SIG-M5 treated with dmso at 0.1 percent for 504 hours (cell line): ENCODE data around the gene VTI1B.
A peak's percentile ranks its signal among the peaks of the same experiment; 100 is the strongest.
"Not testable (repeated sequence)": the region's sequence is repeated elsewhere in the genome, so short reads cannot be mapped to it uniquely, and the experiment has no call there.

Experiments used
- DNase-seq: peaks from one replicate; lab custom pipeline; 2025; ENCODE audit not compliant: unreplicated experiment; lab: John Stamatoyannopoulos, UW

VTI1B gene

DNA sequence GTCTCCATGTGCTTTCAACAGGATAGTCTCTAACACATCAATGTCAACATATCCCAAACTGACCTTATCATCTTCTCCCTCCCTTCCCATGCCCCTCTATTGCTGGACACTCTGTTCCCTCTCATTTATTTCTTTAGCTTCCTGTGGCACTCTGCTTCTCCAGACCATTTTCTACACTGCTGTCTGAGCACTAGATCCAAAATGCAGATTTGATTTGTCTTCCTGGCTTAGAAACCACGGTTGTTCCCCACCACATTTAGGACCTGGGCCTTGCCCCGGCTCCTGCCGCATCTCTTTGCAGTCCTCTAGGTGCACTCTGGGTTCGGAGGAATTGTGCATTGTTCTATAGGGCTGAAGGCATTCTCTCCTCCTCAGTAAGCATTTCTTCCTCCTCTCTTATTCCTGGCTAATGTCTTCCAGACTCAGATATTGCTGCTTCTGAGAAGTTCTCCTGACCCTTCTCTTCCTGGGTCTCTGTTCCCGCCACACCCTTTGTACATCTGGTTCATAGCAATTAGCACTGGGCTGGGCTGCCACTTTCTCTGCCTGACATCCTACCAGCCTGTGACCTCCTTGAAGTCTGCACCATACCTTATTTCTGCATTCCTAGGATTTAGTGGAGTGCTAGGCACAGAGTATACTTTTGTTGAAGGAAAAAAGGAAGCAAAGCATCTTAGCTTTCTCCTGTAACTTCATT lies 40.8 kb downstream of the VTI1B start:
- no peak for DNase-seq

DNA sequence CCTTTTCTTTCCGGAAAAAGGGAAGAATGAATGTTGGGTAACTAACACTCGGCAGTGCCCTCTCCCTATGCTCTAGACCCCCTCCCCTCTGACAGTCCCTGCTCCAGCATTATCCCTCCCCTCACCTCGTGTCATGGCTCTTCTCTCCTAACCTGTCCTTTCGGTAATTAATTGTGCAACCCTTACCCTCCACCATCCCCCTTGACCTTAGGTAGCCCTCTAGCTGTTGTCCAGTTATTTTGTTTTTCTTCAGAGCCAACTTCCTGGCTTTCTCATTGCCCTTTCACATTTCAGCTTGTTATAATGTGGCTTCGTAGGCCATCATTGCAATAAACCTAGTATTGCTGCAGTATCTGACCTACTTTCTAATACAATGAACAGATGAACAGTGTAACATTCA lies 43.5 kb downstream of the VTI1B start:
- no peak for DNase-seq

DNA sequence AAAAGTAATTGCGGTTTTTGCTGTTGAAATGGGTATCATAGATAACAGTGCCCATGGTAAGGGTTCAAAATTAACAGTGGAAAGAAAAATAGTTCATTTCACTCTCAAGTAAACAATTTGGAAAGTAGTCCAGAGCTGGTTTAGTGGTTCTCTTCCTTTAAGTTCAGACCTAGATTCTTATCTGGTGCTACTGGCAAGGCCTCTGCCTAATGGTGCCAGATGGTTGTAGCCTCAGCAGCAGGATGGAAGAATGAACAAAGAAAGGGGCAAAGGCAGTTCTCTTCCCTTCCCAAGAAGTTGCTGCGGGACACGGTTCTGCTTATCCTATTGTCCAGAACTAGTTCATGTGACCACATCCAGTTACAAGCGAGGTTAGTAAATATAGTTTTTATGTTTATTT lies 44.2 kb downstream of the VTI1B start:
- no peak for DNase-seq

DNA sequence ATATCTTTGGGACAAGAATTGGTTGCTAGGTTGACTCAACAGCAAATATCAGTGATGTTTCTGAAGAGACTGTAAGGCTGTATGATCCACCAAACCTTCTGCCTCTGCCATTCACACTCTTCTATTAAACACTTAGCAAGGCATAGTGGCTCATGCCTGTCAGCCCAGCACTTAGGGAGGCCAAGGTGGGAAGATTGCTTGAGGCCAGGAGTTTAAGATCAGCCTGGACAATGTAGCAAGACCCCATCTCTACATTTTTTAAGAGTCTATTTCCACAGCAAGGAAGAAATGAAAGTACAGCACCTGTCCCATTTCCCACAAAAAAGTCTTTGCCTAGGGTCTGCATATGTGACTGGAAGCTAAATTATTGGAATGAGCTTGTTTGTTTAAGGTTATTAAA lies 46.9 kb downstream of the VTI1B start:
- DNase-seq, result no peak

DNA sequence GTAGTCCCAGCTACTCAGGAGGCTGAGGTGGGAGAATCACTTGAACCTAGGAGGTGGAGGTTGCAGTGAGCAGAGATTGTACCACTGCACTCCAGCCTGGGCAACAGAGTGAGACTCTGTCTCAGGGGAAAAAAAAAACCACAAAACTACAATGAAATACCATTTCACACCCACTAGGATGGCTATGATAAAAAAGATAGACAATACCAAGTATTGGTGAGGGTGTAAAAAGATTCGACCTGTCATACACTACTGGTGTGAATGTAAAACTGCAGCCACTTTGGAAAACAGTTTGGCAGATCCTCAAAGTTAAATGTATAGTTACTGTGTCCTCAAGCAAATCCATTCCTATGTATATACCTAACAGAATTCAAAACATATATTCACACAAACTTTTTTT lies 48.3 kb downstream of the VTI1B start:
- DNase-seq, result not testable (repeated sequence)

DNA sequence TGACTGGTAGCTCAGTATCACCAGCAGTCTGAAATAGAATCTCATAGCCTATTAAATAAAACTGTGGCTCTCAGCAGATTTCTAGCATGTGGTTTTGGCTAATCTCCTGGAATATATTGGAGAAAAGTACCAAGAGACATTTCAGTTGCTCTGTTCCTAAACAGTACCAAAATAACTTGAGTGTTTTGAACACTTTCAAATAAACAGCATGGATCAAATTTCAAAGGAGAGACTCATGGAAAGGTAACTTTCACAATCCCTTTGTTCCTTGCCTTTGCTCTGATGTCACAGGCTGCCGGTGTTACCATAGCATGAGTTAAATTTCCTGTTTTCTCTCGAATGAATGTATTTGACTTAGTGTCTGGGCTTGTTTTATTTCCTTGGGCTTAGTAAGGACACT lies 51.3 kb downstream of the VTI1B start:
- DNase-seq, result no peak

DNA sequence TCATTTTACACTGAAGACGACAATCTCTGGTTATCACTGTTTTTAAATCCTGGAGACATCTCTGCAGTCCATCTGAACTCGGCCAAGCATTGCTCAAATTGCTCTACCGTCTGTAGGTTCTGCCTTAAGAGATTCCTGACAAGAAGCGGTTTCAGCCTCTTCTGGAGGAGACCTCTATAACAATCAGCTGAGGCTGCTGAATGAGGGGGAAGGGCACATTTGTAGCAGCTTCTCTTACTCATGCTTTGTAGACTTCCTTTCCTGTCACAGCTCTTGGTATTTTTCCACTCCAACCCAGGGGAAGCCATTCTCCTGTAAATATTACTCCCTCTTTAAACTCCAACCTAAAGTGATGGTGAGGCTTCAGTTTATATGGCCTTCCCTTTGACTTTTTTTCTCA lies 51.8 kb downstream of the VTI1B start:
- DNase-seq, result peak; percentile 20

DNA sequence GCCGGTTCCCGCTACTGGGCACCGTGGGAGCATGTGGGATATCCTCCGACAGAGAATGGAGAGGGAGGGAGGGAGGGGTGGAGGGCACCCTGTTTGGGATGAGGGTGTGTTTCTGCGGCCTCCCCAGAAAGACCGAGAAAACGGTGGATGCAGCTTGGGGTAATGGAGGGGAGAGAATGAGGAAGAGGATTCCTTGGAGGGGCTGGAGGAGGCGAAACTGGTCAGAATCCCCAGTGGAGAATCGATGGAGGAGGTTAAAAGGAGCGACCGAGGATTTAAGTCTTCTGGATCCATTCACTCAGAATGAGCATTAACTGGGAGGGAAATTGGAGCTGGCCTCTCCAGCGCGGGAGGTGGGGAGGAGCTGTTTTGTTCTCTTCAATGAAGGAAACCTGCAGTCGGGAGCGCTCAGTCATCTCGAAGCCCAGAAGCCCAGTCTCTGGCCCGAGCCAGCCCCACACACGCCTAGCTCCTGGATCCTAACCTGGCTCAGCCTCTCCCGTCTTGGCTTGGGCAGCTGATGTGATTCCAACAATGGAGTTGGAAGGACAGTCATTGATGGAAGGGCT lies 54.1 kb downstream of the VTI1B start:
- no peak for DNase-seq

DNA sequence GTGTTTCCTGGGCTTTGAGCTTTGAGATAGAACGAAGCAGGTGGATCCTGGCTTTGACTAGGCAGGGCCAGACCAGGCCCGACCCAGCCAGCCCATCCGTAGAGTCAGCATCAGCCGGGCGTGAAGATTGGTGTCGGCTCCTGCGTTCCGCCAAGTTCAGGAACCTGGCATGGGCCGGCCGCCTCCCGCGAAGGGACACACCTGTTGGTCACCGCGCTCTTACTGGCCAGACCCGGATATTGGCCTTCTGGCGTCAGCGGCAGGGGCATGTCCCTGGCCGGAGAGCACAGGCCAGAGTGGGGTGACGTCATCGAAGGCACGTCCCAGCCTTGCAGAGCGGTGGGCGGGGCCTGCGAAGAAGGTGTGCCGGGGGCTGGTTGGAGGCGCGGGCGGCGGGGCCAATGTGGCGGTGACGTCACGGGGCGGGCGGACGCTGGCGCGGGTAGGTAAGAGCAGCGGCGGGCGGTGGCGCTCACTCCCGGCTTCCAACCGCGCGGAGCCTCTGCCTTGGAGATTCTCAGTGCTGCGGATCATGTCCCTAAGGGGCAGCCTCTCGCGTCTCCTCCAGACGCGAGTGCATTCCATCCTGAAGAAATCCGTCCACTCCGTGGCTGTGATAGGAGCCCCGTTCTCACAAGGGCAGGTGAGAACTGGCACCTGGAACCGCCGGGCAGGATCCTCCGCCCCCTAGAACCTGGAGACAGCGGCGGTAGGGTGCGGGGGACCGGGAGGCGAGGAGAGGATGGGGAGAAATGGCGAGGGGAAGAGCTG lies 54.8 kb downstream of the VTI1B start, which contains the start of gene ARG2:
TSS of gene ARG2 (plus strand) at position 475 of the 771 bp plus-strand sequence. CDS start at position 533, 58 bp downstream.
- peak; percentile 87 for DNase-seq

DNA sequence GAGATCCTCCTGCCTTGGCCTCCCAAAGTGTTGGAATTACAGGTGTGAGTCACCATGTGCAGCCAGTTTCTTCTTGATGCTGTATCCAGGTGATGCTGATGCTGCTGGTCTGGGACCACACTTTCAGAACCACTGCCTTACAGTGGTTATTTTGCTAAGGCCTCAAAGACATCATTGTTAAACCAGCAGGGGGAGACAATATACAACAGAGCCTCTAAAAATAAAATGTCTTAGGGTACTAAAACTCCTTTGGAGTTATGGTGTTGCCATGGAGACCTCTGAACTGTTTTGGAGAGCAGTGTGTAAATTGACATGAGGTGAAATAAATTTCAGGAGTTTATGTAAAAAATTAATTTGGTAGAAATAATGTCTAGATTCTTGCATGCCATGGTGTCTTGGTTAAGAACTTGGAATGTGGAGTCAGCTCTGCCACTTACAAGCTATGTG lies 55.8 kb downstream of the VTI1B start:
- DNase-seq, result peak; percentile 80

DNA sequence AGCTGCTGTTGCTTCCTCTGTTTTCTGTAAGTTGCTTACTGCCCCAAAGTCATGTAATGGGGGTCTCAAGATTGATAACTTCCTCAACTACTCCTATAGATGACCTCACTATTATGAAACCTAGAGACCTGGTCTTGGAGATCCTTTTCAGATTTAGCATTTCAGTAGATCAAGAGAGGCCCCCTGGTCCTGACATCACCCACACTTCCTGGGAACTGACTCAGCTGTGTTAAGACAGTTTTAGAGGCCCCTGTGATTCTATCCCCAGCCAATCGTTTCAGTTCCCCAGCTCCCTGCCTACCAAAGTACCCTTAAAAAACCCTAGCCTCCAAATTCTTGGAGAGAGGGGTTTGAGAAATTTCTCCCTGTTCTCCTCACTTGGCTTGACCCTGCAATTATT lies 63.9 kb downstream of the VTI1B start:
- DNase-seq, result no peak

DNA sequence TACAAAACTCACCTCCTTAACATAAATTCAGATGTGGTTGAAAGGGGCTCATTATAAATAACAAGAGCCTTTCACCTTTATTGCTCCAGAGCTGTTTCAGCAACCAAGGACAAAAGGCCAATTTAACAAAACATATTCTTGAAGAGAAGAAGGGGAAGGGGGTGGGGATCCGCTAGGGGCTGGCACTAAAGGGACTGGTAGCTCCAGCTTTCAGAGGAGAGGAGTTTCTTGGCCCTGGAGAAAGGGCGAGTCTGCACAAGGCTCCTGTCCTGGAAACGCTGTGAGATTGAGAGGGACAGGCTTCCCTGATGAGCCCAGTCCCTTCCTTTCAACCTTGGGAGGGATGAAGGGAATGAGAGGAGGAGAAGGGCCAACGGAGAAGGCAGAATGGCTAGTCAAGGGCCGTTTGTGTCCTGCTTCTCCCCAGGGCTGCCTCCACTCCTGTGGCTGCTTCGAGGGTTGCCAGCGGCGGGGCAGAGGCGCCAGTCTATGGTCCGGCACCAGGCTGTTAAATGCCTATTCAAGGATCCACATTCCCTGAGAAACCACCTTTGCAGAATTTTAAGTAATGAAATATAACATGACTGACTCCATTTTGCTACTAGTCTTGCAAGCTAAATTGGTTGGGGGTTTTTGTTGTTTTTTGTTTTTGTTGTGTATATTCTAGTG lies 64.7 kb downstream of the VTI1B start:
- no peak for DNase-seq

DNA sequence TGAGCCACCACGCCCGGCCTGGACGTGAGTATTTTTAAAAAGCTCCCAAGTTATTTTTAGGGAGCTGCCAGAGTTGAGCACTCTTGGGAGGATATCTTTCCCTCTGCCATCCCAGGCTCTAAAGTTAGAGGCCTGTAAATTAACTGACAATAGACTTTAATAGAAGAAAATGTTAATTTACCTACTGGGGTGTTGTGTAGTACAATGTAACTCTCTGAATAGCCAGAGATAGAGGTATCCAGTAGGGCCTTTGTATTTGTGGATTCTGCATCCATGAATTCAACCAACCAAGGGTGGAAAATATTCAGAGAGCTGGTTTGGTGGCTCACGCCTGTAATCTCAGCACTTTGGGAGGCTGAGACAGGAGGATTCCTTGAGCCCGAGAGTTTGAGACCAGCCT lies 66.8 kb downstream of the VTI1B start:
- DNase-seq, result no peak

DNA sequence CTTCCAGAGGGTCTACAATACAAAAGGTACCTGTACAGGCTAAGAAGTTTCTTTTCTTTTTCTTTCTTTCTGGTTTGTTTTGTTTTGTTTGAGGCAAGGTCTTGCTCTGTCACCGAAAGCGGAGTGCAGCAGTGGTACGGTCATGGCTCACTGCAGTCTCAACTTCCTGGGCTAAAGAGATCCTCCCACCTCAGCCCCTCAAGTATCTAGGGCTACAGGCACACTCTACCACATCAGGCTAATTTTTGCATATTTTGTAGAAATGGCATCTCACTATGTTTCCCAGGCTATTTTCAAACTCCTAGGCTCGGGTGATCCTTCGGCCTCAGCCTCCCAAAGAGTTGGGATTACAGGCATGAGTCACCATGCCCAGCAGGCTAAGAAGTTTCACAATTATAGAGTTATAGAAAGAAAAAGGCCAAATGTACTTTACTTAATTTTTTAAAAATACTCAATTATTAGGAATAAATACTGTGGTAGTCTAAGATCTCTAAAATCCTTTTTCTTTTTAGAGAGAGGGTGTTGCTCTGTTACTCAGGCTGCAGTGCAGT lies 71.4 kb downstream of the VTI1B start:
- no peak for DNase-seq

DNA sequence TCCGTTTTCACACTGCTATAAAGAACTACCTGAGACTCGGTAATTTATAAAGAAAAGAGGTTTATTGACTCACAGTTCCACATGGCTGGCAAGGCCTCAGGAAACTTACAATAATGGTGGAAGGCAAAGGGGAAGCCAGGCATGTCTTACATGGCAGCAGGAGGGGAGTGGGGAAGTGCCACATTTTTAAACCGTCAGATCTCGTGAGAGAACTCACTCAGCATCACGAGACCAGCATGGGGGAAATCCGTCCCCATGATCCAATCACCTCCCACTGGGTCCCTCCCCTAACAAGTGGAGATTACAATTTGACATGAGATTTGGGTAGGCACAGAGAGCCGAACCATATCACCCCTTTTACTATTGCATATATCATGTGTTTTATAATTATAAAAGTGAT lies 72.4 kb downstream of the VTI1B start:
- no peak for DNase-seq

DNA sequence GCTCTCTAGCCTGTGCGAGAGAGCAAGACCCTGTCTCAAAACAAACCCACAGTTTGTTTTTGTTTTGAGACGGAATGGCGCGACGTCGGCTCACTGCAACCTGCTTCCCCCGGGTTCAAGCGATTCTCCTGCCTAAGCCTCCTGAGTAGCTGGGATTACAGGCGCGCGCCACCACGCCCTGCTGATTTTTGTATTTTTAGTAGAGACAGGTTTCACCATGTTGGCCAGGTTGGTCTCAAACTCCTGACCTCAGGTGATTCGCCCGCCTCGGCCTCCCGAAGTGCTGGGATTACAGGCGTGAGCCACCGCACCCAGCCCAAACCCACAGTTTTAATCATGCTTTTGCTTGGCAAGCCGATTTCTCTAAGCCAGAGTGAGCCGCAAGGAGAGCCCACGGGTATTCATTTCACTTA lies 73.9 kb downstream of the VTI1B start:
- DNase-seq, result not testable (repeated sequence)

DNA sequence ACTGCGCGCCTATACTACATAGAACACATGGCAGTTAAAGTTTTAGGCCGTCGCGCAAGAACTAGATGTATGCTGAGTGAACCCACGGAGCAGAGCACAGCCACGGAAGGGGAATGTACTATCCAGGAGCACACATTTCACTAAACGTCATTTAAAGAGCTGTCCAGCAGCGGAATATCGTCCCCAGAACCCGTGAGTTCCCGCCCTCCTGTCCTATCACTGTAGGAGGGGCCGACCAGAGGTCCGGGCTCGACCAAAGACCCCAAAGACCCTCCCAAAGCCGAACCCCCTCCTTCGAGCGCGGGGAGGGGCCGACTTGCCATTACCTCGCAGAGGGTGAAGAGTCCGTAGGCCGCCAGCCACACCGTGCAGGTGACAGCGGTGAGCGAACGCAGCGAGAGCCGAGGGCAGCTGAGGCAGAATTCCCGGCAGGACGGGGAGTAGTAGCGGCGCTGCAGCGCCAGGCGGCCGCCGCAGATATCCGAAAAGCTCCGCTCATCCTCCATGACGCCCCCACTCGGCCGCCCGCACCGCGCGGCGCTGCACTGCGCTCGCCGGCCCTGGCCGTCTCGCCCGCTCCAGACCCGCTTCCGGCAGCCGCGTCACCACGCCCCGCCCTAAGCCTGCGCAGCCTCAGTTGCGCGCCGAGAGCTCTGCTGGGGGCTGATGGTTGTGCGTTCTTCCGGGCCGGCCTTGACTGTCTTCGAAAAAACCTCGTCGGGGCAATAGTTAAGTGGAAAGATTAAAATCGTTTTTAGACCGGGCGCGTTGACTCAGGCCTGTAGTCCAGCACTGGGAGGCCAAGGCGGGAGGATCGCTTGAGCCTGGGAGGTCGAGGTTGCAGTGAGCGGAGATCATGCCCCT lies 74.5 kb downstream of the VTI1B start, which contains the start of gene PIGH:
TSS of gene PIGH (minus strand) at position 571 of the 864 bp plus-strand sequence. CDS start at position 506, 65 bp downstream.
- peak; percentile 80 for DNase-seq
